Nephron (organoid): ENCODE data around the gene METRNL.
"Not testable (repeated sequence)": the region's sequence is repeated elsewhere in the genome, so short reads cannot be mapped to it uniquely, and the experiment has no call there.

Source experiments
- H3K27ac Mint-ChIP-seq, 3 experiments: 2 replicates each; pipeline ENCODE4 v1.8.0; 2020; ENCODE audit warnings: mixed read lengths in 3 of 3, mild to moderate bottlenecking in 2 of 3, moderate library complexity in 1 of 3
- H3K27me3 Mint-ChIP-seq: 2 replicates; pipeline ENCODE4 v1.8.0; 2021; ENCODE audit warnings: low read depth, mild to moderate bottlenecking, moderate library complexity, mixed read lengths
- H3K36me3 Mint-ChIP-seq: 2 replicates; pipeline ENCODE4 v1.8.0; 2020; ENCODE audit warnings: low read depth, mixed read lengths
- H3K4me1 Mint-ChIP-seq: 2 replicates; pipeline ENCODE4 v1.8.0; 2020; ENCODE audit warnings: mixed read lengths
- H3K4me3 Mint-ChIP-seq, 3 experiments: 2 replicates each; pipeline ENCODE4 v1.8.0; 2020; ENCODE audit warnings: mild to moderate bottlenecking in 3 of 3, mixed read lengths in 3 of 3, moderate library complexity in 2 of 3
- H3K9me3 Mint-ChIP-seq: 2 replicates; pipeline ENCODE4 v1.8.0; 2020; ENCODE audit warnings: mixed read lengths
- CTCF ChIP-seq, 3 experiments: fragments of 200-600 bp; sonication (generic); IDR thresholded peaks; one replicate each; pipeline ENCODE4 v1.5.0; 2021; ENCODE audit warnings: antibody characterized with exemption in 3 of 3; ENCODE audit not compliant: unreplicated experiment in 3 of 3

Gene METRNL

DNA sequence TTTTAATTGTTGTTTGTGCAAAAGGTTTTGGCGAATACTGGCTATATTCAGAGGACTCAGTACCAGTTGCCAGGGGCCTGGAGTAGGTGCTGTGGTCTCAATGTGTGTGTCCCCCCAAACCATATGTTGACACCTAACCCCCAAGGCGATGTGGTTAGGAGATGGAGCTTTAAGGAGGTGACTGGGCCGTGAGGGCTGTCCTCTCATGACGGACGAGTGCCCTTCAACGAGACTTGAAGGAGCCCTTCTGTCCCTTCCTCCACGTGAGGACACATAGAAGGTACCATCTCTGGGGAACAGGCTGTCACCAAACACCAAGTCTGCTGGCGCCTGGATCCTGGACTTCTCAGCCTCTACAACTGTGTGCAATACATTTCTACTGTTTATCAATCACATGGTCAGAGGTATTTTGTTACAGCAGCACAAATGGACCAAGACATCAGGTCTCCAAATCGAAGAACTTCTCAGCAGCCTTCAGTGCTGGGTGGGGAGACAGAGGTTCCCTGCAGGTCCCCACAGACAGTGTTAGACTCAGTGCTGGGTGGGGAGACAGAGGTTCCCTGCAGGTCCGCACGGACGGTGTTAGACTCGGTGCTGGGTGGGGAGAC, 24.8 kb upstream of the METRNL start:
- no peak overlapping the region for H3K4me3 Mint-ChIP-seq
- H3K27me3 Mint-ChIP-seq, result peaks cover 4% of the 10 kb centered on the region
- no peak for TF ChIP-seq CTCF (IDR thresholded peaks at IDR 0.05; ENCODE audit: unreplicated experiment in 3 of 3)
- H3K27ac Mint-ChIP-seq, result no peak overlapping the region
- H3K36me3 Mint-ChIP-seq, result no peaks in the 10 kb centered on the region
- no peaks in the 10 kb centered on the region for H3K9me3 Mint-ChIP-seq
- H3K4me1 Mint-ChIP-seq, result peaks cover 25% of the 10 kb centered on the region

GRCh38 chr17:83055176-83055575, 24.2 kb upstream of the METRNL start:
- H3K27ac Mint-ChIP-seq, H3K4me3 Mint-ChIP-seq, H3K27me3 Mint-ChIP-seq, H3K9me3 Mint-ChIP-seq, H3K36me3 Mint-ChIP-seq: not testable (repeated sequence)
- peaks cover 25% of the 10 kb centered on the region for H3K4me1 Mint-ChIP-seq

DNA sequence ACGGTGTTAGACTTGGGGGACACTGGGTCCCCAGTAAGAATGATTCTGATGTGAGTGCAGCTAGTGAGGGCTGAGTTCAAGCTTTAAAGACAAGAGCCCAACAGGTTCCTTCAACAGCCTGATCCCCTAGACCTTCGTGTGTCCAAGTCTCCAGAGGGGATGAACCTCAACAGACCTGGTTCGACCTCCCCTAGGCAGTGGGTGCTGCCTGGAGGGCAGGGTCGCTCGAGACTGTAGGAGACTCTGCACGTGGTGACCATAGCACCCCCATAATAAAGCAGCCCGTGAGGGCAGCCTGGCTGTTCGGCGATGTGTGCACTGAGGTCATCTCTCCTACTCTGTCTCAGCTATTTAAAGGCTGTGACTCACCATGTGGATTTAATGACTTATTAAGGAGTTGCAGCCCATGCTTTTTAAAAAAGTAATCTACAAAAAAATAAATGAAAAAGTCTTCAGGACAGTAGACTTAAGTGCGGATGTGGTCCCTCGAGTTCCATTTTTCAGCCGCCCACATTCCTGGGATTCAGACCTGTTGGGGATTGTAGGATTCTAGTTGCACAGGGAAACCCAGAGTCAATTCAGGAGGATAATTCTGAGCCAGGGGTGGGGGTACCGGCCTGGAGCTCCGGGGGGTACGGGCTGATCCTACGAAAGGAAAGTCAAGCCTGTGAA, 23.4 kb upstream of the METRNL start:
- no peak for TF ChIP-seq CTCF (IDR thresholded peaks at IDR 0.05; ENCODE audit: unreplicated experiment in 3 of 3)
- no peaks in the 10 kb centered on the region for H3K36me3 Mint-ChIP-seq
- peaks cover 4% of the 10 kb centered on the region for H3K27me3 Mint-ChIP-seq

DNA sequence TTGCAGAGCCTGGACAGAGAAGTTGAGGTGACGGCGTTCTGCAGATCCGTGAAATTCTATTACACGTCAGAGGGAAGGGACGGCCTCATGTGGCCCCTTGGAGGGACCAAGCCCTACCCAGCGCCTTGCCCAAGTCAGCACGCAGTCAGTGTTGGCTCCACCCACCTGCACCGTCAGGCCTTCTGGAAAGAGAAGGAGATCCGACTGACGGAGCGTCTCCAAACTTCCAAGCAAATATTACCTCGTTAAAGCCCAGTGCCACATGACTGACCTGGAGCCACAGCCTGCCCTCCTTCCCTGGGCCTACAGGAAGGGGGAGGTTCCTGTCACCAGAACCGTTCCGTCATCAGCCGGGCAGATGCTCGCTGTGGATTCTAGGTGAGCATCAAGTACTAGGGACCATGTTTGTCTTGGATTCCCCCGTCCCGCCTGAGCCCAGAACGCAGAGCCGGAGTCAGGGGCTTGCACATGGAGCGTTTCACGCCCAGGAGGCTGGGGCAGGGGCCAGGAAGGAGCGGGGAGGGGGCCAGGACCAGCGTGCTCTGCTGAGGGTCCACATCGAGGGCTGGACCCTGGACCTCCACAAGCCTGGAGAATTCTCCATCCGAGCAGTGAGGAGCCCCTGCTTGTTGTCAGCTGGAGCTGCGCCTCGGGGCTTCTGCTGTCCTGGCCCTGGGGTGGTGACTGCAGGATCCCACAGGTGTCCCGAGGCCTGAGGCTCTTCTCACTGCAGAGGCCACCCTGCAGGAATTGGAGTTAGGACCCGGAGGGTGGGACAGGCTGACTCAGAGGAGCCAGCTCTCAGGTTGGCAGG, 22.6 kb upstream of the METRNL start:
- H3K4me3 Mint-ChIP-seq, result no peak overlapping the region
- peaks cover 4% of the 10 kb centered on the region for H3K27me3 Mint-ChIP-seq
- TF ChIP-seq CTCF (IDR thresholded peaks at IDR 0.05; ENCODE audit: unreplicated experiment in 3 of 3), result no peak
- H3K4me1 Mint-ChIP-seq, result peaks cover 20% of the 10 kb centered on the region
- peak overlapping the region in 1 of 3 experiments; percentile 28 for H3K27ac Mint-ChIP-seq
- H3K36me3 Mint-ChIP-seq, result no peaks in the 10 kb centered on the region
- no peaks in the 10 kb centered on the region for H3K9me3 Mint-ChIP-seq

More for the DNA sequence above, 23.4 kb upstream of the METRNL start:
- no peaks in the 10 kb centered on the region for H3K9me3 Mint-ChIP-seq
- no peak overlapping the region for H3K4me3 Mint-ChIP-seq
- peak overlapping the region in 2 of 3 experiments; percentile 23 to 28 for H3K27ac Mint-ChIP-seq
- H3K4me1 Mint-ChIP-seq, result peaks cover 20% of the 10 kb centered on the region

DNA sequence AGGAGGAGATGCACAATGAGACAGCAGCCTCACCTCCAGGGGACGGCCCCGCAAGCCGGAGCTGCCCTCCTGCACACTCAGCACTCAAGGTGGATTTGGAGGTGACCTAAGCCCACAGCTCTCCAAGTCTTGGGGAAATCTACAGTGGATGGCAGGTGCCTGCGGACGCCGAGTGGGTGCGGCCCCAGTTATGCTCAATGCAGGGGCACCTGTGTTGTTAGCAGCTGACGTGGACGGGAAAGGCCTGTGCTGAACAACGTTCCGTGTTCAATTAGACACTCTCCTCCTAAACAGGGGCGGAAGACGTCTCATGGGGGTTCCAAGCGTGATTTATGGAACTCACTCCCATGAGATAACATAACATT, 22.0 kb upstream of the METRNL start:
- Mint-ChIP-seq H3K4me3 (no peak overlapping the region), H3K27ac (no peak overlapping the region), H3K4me1 (peaks cover 20% of the 10 kb centered on the region), H3K36me3 (no peaks in the 10 kb centered on the region), H3K9me3 (no peaks in the 10 kb centered on the region), H3K27me3 (peaks cover 4% of the 10 kb centered on the region)
- TF ChIP-seq CTCF (IDR thresholded peaks at IDR 0.05; ENCODE audit: unreplicated experiment in 3 of 3), result no peak

GRCh38 chr17:83057793-83058265, 21.6 kb upstream of the METRNL start:
- peaks cover 20% of the 10 kb centered on the region for H3K4me1 Mint-ChIP-seq
- H3K9me3 Mint-ChIP-seq, result no peaks in the 10 kb centered on the region
- TF ChIP-seq CTCF (IDR thresholded peaks at IDR 0.05; ENCODE audit: unreplicated experiment in 3 of 3), result no peak
- H3K27ac Mint-ChIP-seq, result no peak overlapping the region
- peaks cover 4% of the 10 kb centered on the region for H3K27me3 Mint-ChIP-seq
- no peak overlapping the region for H3K4me3 Mint-ChIP-seq
- H3K36me3 Mint-ChIP-seq, result no peaks in the 10 kb centered on the region
